B cell (primary cell): ENCODE measurements around the gene MAP3K4. TPM values are rescaled to one million over a fixed set of nuclear protein-coding genes. Genes with fewer than 3 reads are reported as not detected.
A peak's percentile ranks its signal among the peaks of the same experiment; 100 is the strongest.

Source experiments
- ATAC-seq: fragments of 200-7000 bp; cut with Tn5 transposase; one replicate; pipeline ENCODE4 v1.10.0; 2021; ENCODE audit warnings: low read depth, mild to moderate bottlenecking, moderate number of reproducible peaks, moderate library complexity
- CTCF ChIA-PET: fragments of 350-600 bp; sonication (Branson Sonifier 250); formaldehyde crosslinking; loops from one replicate; lab custom pipeline; 2021; ENCODE audit warnings: antibody characterized with exemption, inconsistent platforms; lab: Charles Lee
- POLR2A ChIA-PET: fragments of 350-600 bp; sonication (Branson Sonifier 250); formaldehyde crosslinking; loops from one replicate; lab custom pipeline; 2021; ENCODE audit warnings: antibody characterized with exemption; lab: Charles Lee
- DNase-seq: peaks from one replicate; pipeline ENCODE4 v3.0.0; 2013
- H2AFZ ChIP-seq: 2 replicates; pipeline ENCODE4 v1.6.1; 2012; ENCODE audit warnings: mild to moderate bottlenecking, low read depth, low read length; ENCODE audit not compliant: insufficient read depth, poor library complexity, severe bottlenecking
- H3K27ac ChIP-seq, 2 donors: 1 replicate in 1 of 2; 2 replicates in 1 of 2; pipeline ENCODE4 v1.5.1; 2012 to 2013; ENCODE audit warnings: low read length in 2 of 2, mild to moderate bottlenecking in 2 of 2, moderate library complexity in 1 of 2
- H3K27me3 ChIP-seq, 4 experiments: fragments of 200-600 bp in 1 of 4; sonication (generic) in 1 of 4; replicated peaks in 1 of 4; 1 replicate in 2 of 4; 2 replicates in 2 of 4; pipeline versions ENCODE4 v1.6.1 to v1.7.0; 2013 to 2016; ENCODE audit warnings: low read length in 3 of 4, mild to moderate bottlenecking in 2 of 4, mixed read lengths in 1 of 4, moderate library complexity in 1 of 4; ENCODE audit not compliant: insufficient read depth in 4 of 4, control insufficient read depth in 3 of 4; ENCODE audit errors: control extremely low read depth in 1 of 4
- H3K36me3 ChIP-seq, 2 experiments: replicated peaks in 1 of 2; 1 replicate in 1 of 2; 2 replicates in 1 of 2; pipeline versions ENCODE4 v1.6.1 to v1.7.1; 2013; ENCODE audit warnings: low read length in 1 of 2; ENCODE audit not compliant: insufficient read depth in 2 of 2, control insufficient read depth in 1 of 2; ENCODE audit errors: control extremely low read depth in 1 of 2, extremely low read depth in 1 of 2
- H3K4me1 ChIP-seq, 2 donors: fragments of 200-600 bp in 1 of 2; sonication (generic) in 1 of 2; 1 replicate in 1 of 2; 2 replicates in 1 of 2; pipeline versions ENCODE4 v1.5.1 to v1.6.1; 2013 to 2017; ENCODE audit warnings: low read length in 2 of 2; ENCODE audit not compliant: control insufficient read depth in 2 of 2, insufficient read depth in 2 of 2
- H3K4me2 ChIP-seq: replicated peaks from 2 replicates; pipeline ENCODE3; 2012; ENCODE audit warnings: mild to moderate bottlenecking, low read depth, low read length; ENCODE audit not compliant: poor library complexity, severe bottlenecking
- H3K4me3 ChIP-seq, 5 experiments: fragments of 200-600 bp in 1 of 5; sonication (generic) in 1 of 5; 1 replicate in 3 of 5; 2 replicates in 2 of 5; pipeline versions ENCODE4 v1.5.1 to v1.7.0; 2011 to 2016; ENCODE audit warnings: low read length in 4 of 5, mild to moderate bottlenecking in 4 of 5, low read depth in 2 of 5, control low read depth in 1 of 5, moderate library complexity in 1 of 5; ENCODE audit not compliant: insufficient read depth in 1 of 5; ENCODE audit errors: control extremely low read depth in 1 of 5, extremely low read depth in 1 of 5
- H3K79me2 ChIP-seq: fragments of 200-600 bp; sonication (generic); one replicate; pipeline ENCODE4 v1.6.0; 2016; ENCODE audit warnings: low read length; ENCODE audit not compliant: control insufficient read depth, insufficient read depth
- H3K9ac ChIP-seq: fragments of 200-600 bp; sonication (generic); 2 replicates; pipeline ENCODE4 v1.6.1; 2017; ENCODE audit warnings: mild to moderate bottlenecking, low read length, moderate library complexity
- H3K9me3 ChIP-seq, 3 donors: one replicate each; pipeline versions ENCODE4 v1.6.1 to v1.7.1; 2013; ENCODE audit warnings: low read length in 2 of 3; ENCODE audit not compliant: control insufficient read depth in 2 of 3, insufficient read depth in 1 of 3; ENCODE audit errors: control extremely low read depth in 1 of 3
- H4K20me1 ChIP-seq: 2 replicates; pipeline ENCODE4 v1.6.0; 2012; ENCODE audit warnings: mild to moderate bottlenecking, low read length; ENCODE audit not compliant: insufficient read depth, control insufficient read depth, poor library complexity, severe bottlenecking
- H3K27ac Mint-ChIP-seq: one replicate; pipeline ENCODE4 v1.8.0; 2021; ENCODE audit warnings: mixed read lengths
- H3K27me3 Mint-ChIP-seq: one replicate; pipeline ENCODE4 v1.8.0; 2021; ENCODE audit warnings: mixed read lengths
- H3K4me1 Mint-ChIP-seq: one replicate; pipeline ENCODE4 v1.8.0; 2021; ENCODE audit warnings: mixed read lengths
- H3K4me3 Mint-ChIP-seq: one replicate; pipeline ENCODE4 v1.8.0; 2021; ENCODE audit warnings: mixed read lengths
- H3K9me3 Mint-ChIP-seq: one replicate; pipeline ENCODE4 v1.8.0; 2022; ENCODE audit warnings: mixed read lengths; ENCODE audit not compliant: insufficient read depth
- CTCF ChIP-seq: fragments of 200-600 bp; IDR thresholded peaks from one replicate; pipeline ENCODE4 v1.8.0; 2022; ENCODE audit warnings: antibody characterized with exemption, mild to moderate bottlenecking
- EZH2 ChIP-seq: IDR thresholded peaks from 2 replicates; pipeline ENCODE4 v1.6.1; 2012; ENCODE audit warnings: borderline replicate concordance, low read depth, mild to moderate bottlenecking, moderate library complexity, low read length; ENCODE audit not compliant: insufficient read depth, poor library complexity, severe bottlenecking
- WGBS: methylation state at CpG from one replicate; pipeline ENCODE4 v1.1.5; 2013; ENCODE audit warnings: missing lambda C conversion rate; ENCODE audit not compliant: insufficient coverage; 5-methylcytosine and 5-hydroxymethylcytosine counted together
- intact Hi-C: fragments of 100-400 bp; cut with micrococcal nuclease; formaldehyde crosslinking; loops from one replicate; pipeline ENCODE4 v1.10.0; 2022
- polyA plus RNA-seq: library from polyadenylated mRNA; depleted of rRNA; stranded (reverse); fragments of >200 nt; gene quantifications from 2 replicates; pipeline ENCODE4 v1.2.3, GENCODE V29; 2012
- total RNA-seq, 2 donors: library from RNA; stranded (reverse); fragments of 120-200 nt in 1 of 2; gene quantifications; 1 replicate in 1 of 2; 2 replicates in 1 of 2; pipeline versions ENCODE4 v1.2.3 to v1.2.4, GENCODE V29; 2013 to 2022

MAP3K4 gene
- total and polyA plus RNA-seq, 2 donors (not counting 1 experiment from before 2014, with no cell fraction given), result 24.4 to 105 TPM

GRCh38 chr6:161027385-161027784 lies 35.8 kb downstream of the MAP3K4 start:
- H3K36me3 ChIP-seq, result peaks cover 0 to 6% of the 10 kb centered on the region in 2 experiments
- H4K20me1 ChIP-seq, result peaks cover 40% of the 10 kb centered on the region
- Mint-ChIP-seq H3K4me1 (peaks cover 45% of the 10 kb centered on the region), H3K9me3 (no peaks in the 10 kb centered on the region), H3K27ac (no peak overlapping the region), H3K4me3 (no peak overlapping the region), H3K27me3 (no peaks in the 10 kb centered on the region)
- no peak overlapping the region for H3K9ac ChIP-seq
- ChIA-PET CTCF (no interaction called here), POLR2A (no interaction called here)
- H3K27me3 ChIP-seq, result no peaks in the 10 kb centered on the region
- no CpG with 5 or more reads among the region's 3 CpGs for WGBS
- ATAC-seq (no peak), DNase-seq (no peak)
- H3K4me1 ChIP-seq, result peaks cover 10 to 17% of the 10 kb centered on the region in 2 donors
- H3K4me3 ChIP-seq, result no peak overlapping the region
- intact Hi-C loops, result no loop called here
- H3K79me2 ChIP-seq, result peaks cover 67% of the 10 kb centered on the region
- no peak overlapping the region for H2AFZ ChIP-seq
- H3K4me2 ChIP-seq, result no peak overlapping the region
- H3K9me3 ChIP-seq, result no peaks in the 10 kb centered on the region
- no peak overlapping the region for H3K27ac ChIP-seq
- TF ChIP-seq EZH2 (no peak), CTCF (no peak)

- DNase-seq, result no peak
- peak overlapping the region; percentile 30 for H3K9ac ChIP-seq
- H2AFZ ChIP-seq, result no peak overlapping the region
- H3K4me3 Mint-ChIP-seq, result peak overlapping the region; percentile 61
- H3K27ac Mint-ChIP-seq, result peak overlapping the region; percentile 50
- peak overlapping the region in 1 of 2 donors; percentile 25 for H3K27ac ChIP-seq
- TF ChIP-seq CTCF, result no peak
- no peak for TF ChIP-seq EZH2
- no peak for ATAC-seq
- CTCF ChIA-PET, result no interaction called here
- H4K20me1 ChIP-seq, result peaks cover 43% of the 10 kb centered on the region
- H3K4me1 Mint-ChIP-seq, result peaks cover 50% of the 10 kb centered on the region
- WGBS, result no CpG with 5 or more reads among the region's 8 CpGs
- H3K36me3 ChIP-seq, result no peaks in the 10 kb centered on the region
- POLR2A ChIA-PET, result no interaction called here
- no peak overlapping the region for H3K4me3 ChIP-seq
- no peaks in the 10 kb centered on the region for H3K9me3 ChIP-seq
- no peaks in the 10 kb centered on the region for H3K27me3 Mint-ChIP-seq
- peaks cover 10 to 17% of the 10 kb centered on the region in 2 donors for H3K4me1 ChIP-seq
- H3K4me2 ChIP-seq, result peak overlapping the region; percentile 43
- H3K9me3 Mint-ChIP-seq, result no peaks in the 10 kb centered on the region
- intact Hi-C loops, result no loop called here
- no peaks in the 10 kb centered on the region for H3K27me3 ChIP-seq
- peaks cover 54% of the 10 kb centered on the region for H3K79me2 ChIP-seq
Measured at GRCh38 chr6:161029195-161029809, 37.7 kb downstream of the MAP3K4 start.
